M059J (cell line): ENCODE results near the gene WLS. TPM values are rescaled to one million over a fixed set of nuclear protein-coding genes. Genes with fewer than 3 reads are reported as not detected.
"Not testable (repeated sequence)": the region's sequence is repeated elsewhere in the genome, so short reads cannot be mapped to it uniquely, and the experiment has no call there.

Experiments
- DNase-seq: peaks from one replicate; pipeline ENCODE4 v3.0.0-alpha.2; 2012; ENCODE audit warnings: low read depth
- total RNA-seq: library from RNA; depleted of rRNA; stranded (reverse); fragments of >200 nt; shearing (Covaris generic); gene quantifications from 2 replicates; pipeline ENCODE4 v1.2.3, GENCODE V29; 2014

WLS gene
- total RNA-seq, 1 experiment from 2014 or later, result 47.3 TPM

DNA sequence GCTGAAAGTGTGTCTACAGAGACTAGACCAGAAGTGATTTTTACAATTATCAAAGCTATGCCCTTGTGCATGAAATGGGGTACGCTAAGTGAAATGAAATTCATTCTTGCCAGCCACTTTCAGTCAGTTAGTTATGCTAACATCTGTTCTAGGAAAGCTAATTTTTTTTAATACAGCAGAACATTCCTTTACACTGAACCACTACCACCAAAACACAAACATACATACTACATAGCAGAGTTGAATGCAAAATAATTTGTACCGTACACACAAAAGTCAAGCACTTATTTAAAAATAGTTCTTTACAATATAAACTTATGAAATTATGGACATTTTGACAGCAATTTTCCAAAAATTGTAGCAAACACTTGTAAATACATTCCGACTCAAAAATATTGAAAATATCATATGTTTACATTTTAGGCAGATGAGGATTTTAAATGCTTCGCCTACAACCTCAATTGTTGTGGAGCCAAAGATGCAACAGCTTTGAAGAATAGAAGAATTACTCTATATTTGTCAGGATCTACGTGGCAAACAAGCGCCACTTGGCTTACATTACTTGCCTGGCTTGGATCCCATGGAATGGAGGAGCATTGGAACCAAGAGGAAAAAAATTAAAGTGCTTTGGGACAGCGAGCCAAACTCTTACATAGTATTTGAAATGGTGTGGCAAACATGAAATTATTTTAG lies 30.6 kb downstream of the WLS start:
- no peak for DNase-seq

DNA sequence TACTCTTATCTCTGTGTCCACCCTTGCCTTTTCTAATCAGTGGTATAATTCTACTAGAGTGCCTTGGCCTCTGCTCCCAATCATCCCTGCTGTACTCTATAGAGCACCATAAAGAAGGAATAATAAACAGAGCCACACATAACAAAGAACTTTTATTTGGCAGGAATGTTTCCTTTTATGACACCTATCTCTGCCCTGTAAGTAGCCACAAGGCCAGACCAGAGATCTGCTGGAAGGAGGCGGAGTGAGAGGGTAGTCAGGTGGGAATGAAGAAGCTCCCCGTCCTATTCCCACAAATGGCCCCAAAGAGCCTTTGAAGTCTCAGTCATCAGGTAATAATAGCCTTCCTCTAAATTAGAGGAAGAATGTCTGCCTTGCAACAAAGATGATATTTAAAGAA lies 32.7 kb downstream of the WLS start:
- DNase-seq, result no peak

DNA sequence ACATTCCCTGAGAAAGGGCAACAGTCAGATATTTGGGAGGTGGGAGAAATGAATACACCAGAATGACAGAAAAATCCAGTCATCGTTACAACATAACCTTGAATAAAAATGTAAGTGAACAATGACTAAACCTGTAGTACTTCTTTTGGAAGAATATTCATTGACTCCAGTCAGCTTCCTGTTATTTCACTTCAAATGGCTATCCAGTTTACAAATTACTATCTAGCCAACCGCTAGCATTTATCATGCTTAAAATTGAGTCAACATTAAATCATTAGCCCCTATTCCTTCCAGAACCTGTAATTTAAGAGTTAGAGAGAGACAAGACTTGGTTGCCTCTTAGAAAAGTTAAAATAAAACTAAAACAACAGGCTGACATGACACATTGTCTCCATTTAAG lies 33.6 kb downstream of the WLS start:
- peak; percentile 67 for DNase-seq

DNA sequence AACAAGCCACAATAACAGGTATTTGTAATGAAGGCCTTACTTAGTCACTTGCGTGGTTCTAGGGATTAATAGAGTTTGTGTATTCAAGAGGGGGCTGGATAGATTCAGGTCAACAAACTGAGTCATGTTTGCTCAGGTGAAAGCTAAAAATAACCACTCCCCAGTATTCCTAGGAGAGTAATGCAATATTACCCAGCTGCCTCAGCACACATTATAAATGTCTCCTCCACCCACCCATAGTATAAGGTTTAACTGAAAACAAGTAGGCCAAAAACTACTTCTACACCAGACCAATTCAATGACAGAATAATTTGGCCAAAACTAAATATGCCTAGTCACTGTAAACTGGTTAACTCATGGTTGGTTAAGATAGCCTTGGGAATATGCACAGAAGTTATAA lies 34.4 kb downstream of the WLS start:
- DNase-seq, result peak; percentile 58

DNA sequence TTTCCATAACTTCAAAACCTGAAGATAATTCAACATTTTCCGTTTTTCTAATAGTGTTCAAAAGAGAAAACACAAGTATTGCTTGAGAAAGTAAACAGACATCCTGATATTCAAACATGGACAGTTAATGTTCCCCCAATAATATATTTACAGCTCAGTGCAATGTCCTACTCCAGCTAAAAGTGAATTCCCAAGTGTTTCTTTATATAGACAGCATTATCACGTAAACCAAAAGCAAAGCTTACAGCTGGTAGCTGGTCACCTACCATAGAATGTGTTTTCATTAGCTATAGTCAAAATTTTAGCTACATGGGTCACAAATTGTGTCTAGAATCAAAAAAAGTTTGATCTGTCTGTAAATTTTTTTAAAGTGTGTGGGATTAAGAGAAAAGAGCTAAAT lies 34.9 kb downstream of the WLS start:
- no peak for DNase-seq

DNA sequence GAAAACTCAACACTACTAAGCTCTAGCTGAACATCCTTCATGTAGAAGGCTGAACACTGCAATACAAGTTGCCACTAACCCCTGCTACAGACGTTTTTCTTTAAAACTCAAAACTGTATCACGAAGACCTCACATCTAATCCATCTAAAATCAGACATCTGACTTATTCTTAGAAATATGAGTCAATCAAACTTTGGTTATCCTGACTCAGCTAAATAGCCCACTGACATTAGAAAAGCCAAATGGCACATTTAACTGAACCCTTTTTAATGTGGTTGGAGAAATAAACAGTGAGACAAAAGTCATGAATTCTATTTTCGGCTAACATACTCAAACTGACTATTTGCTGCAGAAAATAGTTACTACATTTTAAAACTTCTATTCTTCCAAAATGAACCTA lies 35.6 kb downstream of the WLS start:
- peak; percentile 46 for DNase-seq

DNA sequence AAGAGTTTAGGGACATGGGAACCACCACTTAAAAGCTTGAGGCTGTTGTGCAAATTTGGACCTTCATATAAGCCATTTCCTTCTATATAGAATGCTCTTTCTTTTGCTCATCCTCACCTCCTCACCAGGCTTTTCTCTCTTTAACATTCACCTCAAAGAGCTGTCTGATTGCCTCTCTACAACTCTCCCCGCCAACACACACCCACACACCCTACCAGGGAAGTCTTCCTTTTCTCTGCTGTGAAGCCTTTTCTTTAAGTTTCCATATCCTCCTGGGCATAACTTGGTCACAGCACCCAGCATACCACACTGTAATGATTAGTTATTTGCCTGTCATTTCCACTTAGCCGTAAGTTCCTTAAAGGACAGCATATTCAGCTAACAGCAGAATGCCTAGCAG lies 40.6 kb downstream of the WLS start:
- no peak for DNase-seq

DNA sequence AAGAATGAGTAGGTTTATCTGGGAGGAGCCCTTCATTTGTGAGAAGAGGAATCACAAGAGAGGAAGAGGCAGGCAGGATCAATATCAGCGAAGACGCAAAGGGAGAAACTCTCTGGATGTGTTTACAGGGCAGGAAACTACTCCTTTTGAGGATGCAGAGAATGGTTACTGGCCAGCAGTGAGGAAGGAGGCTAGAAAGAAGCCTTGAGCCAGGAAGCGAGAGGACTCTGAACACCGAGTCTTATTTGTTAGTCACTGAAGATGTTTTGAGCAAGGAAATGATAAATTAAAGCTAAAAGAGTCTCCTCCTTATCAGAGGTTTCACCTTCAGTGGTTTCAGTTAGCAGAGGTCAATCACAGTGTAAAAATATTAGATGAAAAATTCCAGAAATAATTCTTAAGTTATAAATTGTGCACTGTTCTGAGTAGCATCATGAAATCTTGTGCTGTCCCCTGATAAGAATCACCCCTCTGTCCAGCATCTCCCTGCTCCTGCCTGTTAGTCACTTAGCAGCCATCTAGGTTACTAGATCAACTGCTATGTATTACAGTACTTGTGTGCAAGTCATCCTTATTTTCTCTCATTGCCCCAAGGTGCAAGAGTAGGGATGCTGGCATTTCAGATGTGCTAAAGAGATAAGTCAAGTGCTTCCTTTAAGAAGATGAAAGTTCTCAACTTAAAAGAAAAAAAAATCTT lies 43.5 kb downstream of the WLS start:
- DNase-seq, result peak; percentile 27

DNA sequence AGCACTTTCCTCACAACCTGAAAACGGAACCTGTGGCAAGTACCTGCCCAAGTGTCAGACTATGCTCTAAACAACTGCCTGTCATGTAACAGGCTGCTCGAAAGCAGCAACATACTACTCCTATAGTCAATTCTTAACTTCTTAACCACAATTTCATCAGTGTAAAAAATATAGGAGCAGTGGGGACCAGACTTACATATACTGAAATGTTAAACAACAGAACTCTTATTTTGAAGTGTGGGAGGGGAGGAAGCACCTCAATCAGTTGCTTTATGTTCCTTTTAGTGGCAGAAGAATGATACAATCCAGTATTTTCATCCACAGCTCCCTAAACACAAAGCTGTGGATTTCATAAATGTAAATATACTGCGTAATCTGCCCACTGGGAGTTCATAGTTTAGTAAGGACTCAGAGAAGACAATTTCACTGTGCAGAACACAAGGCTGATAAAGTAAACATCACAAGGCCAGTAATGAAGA lies 44.2 kb downstream of the WLS start:
- DNase-seq, result no peak

DNA sequence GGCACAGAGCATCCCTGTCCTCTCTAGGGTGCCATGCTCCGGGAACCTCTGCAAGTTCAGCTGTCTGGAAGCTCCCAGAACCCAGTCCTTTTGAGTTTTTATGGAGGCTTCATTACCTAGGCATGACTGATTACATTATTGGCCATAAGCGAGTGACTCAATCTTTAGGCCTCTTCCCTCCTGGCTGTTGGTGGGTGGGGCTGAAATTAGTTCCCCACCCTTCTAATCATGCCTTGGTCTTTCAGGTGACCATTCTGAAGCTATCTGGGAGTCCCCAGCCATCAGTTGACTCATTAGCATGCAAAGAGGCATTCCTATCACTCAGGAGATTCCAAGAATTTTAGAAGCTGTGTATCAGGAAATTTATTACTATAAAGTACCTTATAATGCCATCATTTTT lies 46.6 kb downstream of the WLS start:
- DNase-seq, result peak; percentile 56

DNA sequence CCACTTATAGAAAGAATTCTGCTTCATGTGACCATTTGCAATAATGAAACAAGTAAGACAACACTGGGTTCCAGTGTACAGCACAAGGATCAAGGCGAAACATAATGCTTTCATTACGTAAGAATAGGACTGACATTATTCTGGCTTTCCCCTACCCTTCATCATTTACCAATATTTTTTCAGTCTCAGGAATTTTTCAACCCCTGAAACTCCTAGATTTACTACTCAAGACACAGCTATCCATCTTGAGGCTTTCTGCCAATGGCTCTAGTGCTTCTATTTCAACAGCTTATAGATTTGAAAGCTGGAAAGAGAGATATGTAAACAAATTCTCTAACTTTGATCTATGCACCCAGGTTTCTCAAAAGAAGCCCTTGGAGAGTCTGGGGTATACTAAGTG lies 48.4 kb downstream of the WLS start:
- no peak for DNase-seq

DNA sequence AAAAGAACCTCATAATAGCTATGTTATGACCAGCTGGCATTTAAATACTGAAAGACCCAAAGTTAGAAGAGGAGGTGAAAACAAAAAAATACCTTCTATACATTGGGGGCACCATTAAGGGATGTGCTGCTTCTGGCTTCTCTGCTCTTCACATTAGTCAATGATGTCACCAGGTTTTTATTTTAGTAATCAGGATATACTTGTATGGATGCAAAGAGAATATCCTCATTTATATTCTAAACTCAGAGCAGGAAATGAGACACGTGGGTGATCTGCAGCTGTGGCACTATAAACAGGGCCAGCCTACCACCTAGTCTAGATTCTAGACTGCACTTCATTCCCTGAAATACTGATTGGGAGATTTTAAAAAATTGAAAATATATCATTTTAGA lies 51.2 kb downstream of the WLS start:
- DNase-seq, result no peak

DNA sequence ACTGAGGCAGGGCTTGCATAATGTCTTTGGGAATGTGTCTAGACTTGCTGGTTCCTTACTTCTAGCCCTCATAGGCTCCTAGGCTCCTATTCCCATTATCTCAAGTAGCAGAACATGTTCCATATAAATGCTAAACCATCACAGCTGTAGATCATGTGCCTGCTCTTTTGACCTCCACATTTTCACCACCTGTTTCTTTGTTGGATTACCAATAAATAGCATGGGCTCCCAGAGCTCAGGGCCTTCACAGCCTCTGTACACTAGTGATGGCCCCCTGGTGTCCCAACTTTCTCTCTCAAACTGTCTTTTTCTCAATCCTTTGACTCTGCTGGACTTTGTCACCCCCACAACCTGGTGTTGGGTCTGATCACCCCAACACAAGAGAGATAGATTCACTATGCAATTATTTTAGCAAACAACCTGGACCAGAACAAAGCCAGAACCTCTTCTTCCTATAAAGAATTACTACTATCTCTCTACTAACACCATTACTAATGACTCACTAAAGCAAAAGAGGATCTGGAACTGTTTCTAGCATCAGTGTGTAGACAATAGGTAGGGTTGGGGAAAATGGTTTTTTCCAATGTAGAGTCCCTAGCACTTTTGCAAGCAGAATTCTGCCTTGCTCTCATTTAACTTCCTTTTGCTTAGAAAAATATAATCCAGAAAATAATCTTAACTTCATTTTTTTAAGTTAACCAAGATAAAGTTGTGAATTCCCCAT lies 51.7 kb downstream of the WLS start:
- no peak for DNase-seq

DNA sequence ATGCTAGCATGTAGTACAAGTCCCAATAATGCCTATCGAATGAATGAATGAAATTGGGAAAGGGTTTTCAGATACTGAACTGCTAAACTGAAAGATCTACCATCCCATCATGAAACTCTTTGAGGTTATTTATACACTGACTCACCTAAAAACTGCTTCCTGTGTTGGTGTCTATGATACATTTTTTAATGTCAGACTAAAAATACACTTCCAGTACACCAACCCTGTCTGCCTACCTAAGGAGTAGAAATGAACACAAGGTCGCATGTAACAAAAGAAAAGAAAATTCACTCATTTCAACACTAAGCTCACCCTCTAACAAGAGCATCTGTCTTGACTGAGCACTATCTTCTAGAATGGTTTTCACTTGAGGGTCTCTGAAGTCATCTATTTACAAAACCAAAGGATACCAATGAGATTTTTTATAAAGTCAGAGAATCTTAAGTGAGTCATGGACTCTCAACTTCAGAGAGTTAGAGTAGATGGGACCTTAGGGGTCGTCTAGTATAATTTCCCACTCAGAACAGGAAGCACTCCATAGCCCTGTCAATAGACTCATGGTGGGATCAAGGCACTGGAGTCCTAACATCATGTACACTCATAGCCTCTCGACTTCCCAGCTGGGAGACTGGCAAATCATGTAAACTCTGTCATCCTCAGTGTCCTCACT lies 53.4 kb downstream of the WLS start:
- peak; percentile 55 for DNase-seq

DNA sequence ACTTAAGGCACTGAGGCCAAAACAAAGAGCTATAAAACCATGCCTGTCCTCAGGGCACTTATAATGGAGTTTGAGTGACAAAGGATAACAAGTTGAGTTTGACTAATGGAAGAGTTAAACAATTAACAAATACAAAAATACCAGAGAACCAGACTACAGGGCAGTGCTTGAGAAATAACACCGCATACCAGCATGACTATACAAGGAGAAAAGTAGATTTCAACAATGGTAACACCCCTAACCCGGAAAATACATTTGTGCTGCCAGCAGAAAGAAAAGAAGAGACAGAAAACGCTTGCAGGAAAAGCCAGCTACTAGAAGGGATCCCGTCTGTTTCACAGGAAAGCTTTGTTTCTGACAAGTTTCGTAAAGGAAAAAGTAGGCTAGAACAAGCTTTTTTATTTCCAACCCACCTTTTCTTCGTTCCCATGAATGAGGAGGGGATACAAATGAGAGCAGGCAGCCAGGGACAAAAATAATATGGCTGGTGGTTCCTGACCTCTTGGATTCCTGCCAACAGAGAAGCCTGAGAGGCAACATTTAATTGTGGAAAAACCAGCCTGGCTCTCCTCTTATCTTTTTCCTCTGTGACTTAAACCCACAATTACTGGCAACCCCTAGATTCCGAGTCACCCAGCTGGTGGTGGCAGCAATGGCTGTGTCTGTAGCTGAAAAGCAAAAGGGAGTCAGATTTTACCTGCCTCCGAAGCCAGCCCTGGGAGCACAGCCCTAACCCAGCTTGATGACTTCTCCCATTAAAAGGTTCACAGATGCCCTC lies 56.5 kb downstream of the WLS start:
- peak; percentile 77 for DNase-seq

DNA sequence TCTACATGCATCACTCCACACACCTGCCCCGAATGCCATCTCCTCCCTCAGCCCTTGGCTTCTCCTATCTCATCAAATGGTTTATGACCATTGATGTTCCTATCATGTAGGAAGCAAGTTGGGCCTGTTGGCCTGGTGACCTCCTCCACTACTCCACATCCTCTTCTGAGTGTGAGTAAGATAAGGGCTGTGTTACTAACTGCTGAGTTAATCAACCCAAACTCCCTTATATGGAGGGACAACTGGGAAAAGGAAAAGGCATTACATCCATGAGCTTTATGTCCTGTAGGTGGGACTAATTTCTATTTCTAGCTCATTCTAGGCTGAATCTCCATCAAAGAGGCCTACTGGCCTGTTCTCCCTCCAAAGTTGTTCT lies 57.6 kb downstream of the WLS start:
- peak; percentile 83 for DNase-seq

DNA sequence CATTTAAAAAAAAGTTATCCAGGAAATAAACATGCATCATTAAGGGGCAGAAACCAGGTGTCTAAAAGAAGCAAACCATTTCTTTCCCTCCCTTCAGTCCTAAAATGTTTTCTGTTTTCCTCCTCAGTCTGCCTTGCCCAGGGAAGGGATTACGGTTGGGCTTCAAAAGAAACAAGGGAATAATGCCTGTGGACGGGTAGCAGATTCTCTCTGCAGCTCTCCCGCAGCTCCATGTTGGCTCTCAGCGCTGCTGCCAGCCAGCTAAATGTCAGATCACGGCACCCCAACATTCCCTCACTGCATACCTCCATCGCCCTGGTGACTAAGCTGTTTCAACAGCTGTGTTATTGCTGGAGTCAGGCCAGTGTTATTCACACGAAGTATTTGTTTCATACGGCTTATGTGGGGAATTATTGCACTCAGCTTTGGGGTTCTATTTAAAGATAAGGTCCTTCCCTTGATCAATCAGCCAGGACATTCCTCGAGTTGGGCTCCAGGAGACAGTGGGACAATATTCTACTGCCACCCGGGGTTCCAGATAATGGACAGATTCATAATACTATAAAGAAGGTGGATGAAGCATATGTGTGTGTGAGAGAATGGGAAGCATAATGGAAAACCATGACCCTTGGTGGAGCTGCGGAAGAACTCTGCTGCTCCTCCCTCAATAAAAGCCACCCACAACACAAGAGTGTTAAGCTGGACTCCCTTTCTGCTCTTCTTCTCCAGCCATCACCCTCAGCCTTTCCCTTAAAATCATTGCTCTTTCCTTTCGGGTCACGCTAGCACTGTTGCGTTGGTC lies 58.2 kb downstream of the WLS start:
- peak; percentile 98 for DNase-seq

DNA sequence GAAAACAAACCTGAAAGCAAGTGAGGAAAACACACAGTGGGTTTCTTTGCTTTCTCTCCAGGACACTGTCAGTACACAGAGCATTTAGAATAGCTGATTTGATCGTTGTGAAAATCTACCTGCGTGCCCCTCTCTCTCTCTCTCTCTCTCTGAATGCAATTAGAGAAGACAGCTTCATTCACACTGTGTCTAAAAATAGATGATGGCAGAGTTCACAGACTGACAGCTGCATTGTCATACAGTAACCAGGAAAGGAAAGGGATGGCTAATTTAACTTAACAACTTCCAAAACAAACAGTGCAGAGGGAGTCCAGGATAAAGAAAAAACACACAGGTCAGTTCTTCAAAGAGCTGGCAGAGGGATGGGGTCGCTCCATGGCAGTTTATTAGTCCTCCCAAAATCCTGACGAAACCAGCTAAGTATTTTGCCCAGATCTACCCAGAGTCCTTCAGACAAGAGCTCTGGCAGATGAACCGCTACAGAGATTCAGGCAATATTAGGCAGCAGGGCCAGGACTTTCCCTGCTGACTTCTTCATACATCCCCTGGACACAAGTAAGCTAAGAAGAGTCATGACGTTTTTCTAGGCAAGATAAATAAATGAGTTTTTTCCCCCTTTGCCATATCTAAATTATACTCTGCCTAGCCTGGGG lies 58.9 kb downstream of the WLS start:
- DNase-seq, result no peak

DNA sequence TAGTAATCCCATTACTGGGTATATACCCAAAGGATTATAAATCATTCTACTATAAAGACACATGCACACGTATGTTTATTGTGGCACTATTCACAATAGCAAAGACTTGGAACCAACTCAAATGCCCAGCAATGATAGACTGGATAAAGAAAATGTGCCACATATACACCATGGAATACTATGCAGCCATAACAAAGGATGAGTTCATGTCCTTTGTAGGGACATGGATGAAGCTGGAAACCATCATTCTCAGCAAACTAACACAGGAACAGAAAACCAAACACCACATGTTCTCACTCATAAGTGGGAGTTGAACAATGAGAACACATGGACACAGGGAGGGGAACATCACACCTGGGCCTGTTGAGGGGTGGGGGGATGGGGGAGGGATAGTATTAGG lies 60.5 kb downstream of the WLS start:
- DNase-seq, result not testable (repeated sequence)

DNA sequence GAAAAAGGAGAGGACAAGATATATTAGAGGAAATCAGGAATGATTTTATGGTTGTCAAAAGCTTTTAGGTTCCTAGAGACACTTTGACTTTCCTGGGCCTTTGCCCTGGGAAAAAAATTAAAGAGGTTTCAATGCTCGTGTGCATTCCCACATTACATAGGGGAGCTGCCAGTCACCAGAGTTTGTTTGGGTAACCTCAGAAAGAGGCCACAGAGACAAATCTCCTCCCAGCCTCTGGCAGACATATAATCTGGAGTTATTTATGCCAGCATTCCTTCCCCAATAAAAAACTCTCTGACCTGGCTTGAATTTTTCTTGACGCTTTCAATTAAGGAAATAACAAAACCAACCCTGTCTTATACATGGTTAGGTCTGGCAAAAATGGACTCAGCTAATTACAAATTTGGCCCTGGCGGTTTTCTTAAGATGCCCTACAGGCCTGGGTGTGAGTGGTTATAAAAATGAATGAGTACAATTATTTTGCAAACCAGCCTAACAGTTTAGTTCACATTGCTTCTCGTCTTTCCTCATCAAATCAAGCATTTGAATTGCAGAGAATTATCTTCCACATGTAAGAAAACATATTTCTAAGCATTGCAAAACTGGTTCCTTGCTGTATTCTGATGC lies 63.7 kb downstream of the WLS start:
- no peak for DNase-seq
